ENCODE results near the gene YTHDF1.
A peak's percentile ranks its signal among the peaks of the same experiment; 100 is the strongest.

Gene YTHDF1

DNA sequence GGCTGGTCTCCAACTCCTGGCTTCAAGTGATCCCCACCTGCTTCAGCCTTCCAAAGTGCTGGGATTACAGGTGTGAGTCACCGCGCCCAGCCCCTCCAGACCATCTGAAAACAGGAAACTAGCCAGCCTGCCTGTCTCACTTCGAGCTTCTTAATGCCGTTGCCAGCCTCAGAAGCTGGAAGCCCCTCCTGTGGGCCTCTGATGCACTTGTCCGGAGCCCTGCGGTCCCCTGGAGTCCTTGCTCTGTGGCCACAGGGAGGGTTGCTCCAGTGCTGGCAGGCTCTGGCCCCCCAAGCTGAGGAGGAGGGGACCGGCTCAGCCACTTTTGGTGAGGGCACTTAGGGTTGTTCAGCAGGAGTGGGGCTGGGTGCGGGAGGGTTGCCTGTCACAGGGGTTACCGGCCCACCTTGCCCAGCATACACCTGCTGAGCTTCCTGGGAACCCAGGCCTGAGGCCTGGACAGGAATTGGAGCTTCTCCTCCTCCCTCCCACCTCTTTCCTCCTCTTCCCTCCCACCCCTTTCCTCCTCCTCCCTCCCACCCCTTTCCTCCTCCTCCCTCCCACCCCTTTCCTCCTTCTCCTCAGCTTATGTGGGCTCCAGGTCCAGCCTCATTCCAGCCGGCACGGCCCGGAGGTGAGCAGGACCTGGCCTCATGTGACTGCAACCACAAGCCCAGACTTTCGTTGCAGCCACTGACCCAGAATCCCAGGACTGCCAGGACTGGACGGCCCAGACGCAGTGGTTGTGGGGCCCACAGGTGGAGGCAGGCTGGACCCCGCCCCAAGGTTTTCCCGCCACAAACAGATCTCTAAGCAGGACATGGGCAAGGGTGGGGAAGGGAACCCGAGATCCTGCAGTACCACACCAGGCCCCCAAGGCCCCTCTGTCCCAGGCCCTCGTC, 10.4 kb upstream of the YTHDF1 start:
- TF ChIP-seq, protein P1, sequence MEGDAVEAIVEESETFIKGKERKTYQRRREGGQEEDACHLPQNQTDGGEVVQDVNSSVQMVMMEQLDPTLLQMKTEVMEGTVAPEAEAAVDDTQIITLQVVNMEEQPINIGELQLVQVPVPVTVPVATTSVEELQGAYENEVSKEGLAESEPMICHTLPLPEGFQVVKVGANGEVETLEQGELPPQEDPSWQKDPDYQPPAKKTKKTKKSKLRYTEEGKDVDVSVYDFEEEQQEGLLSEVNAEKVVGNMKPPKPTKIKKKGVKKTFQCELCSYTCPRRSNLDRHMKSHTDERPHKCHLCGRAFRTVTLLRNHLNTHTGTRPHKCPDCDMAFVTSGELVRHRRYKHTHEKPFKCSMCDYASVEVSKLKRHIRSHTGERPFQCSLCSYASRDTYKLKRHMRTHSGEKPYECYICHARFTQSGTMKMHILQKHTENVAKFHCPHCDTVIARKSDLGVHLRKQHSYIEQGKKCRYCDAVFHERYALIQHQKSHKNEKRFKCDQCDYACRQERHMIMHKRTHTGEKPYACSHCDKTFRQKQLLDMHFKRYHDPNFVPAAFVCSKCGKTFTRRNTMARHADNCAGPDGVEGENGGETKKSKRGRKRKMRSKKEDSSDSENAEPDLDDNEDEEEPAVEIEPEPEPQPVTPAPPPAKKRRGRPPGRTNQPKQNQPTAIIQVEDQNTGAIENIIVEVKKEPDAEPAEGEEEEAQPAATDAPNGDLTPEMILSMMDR (IDR thresholded peaks at IDR 0.05; ENCODE audit: poor library complexity, severe bottlenecking), result no peak
- Histone ChIP-seq H3K27me3 (ENCODE audit: insufficient read depth, poor library complexity, severe bottlenecking) (peaks cover 4% of the 10 kb centered on the region), H3K27ac (ENCODE audit: poor library complexity, severe bottlenecking) (peak overlapping the region; percentile 52), H3K4me1 (ENCODE audit: insufficient read depth, poor library complexity, severe bottlenecking) (peaks cover 18% of the 10 kb centered on the region), H3K9me3 (ENCODE audit: severe bottlenecking) (no peaks in the 10 kb centered on the region), H3K36me3 (ENCODE audit: low read depth) (no peaks in the 10 kb centered on the region), H3K4me3 (ENCODE audit: severe bottlenecking) (no peak overlapping the region)
- ATAC-seq (ENCODE audit: low read depth), result peak; percentile 42
- no peak for DNase-seq (ENCODE audit: low spot score)

DNA sequence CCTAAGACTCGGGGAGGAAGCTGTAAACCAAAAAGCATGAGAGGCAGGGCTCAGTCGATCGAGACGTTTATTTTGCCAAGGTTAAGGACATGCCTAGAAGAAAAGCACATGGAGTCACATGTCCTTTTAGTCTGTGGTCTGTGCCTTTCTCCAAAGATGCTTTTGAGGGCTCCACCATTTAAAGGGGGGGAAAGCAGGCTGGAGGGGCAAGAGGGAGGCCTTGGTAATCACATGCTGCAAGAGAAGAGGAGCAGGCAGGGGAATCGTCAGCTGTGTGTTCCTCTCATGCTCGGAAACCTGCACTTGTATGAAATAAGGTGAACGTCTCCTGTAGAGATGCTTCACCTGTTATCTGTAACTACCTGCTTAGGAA, 9.1 kb upstream of the YTHDF1 start:
- peak overlapping the region; percentile 52 for H3K27ac ChIP-seq (ENCODE audit: poor library complexity, severe bottlenecking)
- no peaks in the 10 kb centered on the region for H3K9me3 ChIP-seq (ENCODE audit: severe bottlenecking)
- TF ChIP-seq, protein P1 (IDR thresholded peaks at IDR 0.05; ENCODE audit: poor library complexity, severe bottlenecking), result no peak
- H3K27me3 ChIP-seq (ENCODE audit: insufficient read depth, poor library complexity, severe bottlenecking), result peaks cover 4% of the 10 kb centered on the region
- no peak; the same call in 2 of the 3 replicates for ATAC-seq (ENCODE audit: low read depth)
- no peak overlapping the region for H3K4me3 ChIP-seq (ENCODE audit: severe bottlenecking)
- no peaks in the 10 kb centered on the region for H3K36me3 ChIP-seq (ENCODE audit: low read depth)
- peaks cover 18% of the 10 kb centered on the region for H3K4me1 ChIP-seq (ENCODE audit: insufficient read depth, poor library complexity, severe bottlenecking)
- no peak for DNase-seq (ENCODE audit: low spot score)

DNA sequence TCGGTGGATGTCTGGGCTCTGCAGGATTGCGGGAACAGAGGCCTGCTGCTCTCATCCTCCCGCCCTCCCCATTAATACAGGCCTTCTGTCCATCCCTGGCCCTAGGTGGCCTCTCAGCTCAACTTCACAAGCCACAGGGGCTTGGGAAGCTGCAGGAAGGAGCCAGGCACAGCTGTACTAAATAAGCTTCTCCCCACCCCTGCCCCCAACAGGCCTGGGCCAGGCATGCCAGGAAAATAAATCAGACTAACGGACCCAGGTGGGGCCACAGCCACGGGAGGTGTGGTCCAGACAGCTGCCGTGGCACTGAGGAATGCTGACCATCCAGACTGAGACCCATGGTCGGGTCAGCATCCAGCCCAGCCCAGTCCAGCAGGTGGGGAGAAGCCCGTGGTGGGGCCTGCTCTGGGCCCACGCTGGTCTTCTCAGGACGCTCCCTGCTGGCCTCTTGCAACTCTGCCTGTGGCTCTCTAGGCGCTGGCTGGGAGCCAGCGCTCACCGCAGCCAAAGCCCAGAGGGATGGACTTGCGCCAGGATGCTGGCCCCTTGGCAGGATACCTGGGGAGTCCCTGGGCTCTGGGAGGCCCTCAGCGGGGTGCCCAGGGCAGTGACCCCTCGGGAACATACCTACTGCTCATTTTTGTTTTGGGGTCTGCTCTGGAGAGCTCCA, 8.6 kb upstream of the YTHDF1 start:
- ATAC-seq (ENCODE audit: low read depth) (peak; percentile 57), DNase-seq (ENCODE audit: low spot score) (no peak)
- TF ChIP-seq, protein P1 (IDR thresholded peaks at IDR 0.05; ENCODE audit: poor library complexity, severe bottlenecking), result peak; percentile 75
- H3K4me3 ChIP-seq (ENCODE audit: severe bottlenecking), result no peak overlapping the region
- no peaks in the 10 kb centered on the region for H3K9me3 ChIP-seq (ENCODE audit: severe bottlenecking)
- no peaks in the 10 kb centered on the region for H3K36me3 ChIP-seq (ENCODE audit: low read depth)
- H3K4me1 ChIP-seq (ENCODE audit: insufficient read depth, poor library complexity, severe bottlenecking), result peaks cover 18% of the 10 kb centered on the region
- H3K27me3 ChIP-seq (ENCODE audit: insufficient read depth, poor library complexity, severe bottlenecking), result peaks cover 4% of the 10 kb centered on the region
- peak overlapping the region; percentile 52 for H3K27ac ChIP-seq (ENCODE audit: poor library complexity, severe bottlenecking)

DNA sequence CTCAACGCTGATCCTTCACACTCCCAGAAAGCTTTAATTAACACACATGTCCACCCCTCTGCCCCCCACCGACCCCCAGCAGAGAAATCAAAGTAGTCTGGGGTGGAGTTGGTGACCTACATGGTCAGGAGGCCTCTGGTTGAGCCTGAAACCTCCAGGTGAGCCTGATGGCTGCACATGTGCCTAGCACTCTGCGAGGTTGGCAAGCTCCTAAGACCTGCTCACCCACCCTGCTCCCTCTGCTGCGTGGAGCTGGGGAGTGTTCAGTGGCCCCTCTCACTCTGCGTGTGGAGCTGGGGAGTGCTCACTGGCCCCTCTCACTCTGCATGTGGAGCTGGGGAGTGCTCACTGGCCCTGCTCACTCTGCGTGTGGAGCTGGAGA, 7.9 kb upstream of the YTHDF1 start:
- TF ChIP-seq, protein P1 (IDR thresholded peaks at IDR 0.05; ENCODE audit: poor library complexity, severe bottlenecking), result no peak
- H3K4me3 ChIP-seq (ENCODE audit: severe bottlenecking), result no peak overlapping the region
- peak overlapping the region; percentile 52 for H3K27ac ChIP-seq (ENCODE audit: poor library complexity, severe bottlenecking)

More for the DNA sequence above, 7.9 kb upstream of the YTHDF1 start:
- Histone ChIP-seq H3K27me3 (ENCODE audit: insufficient read depth, poor library complexity, severe bottlenecking) (peaks cover 4% of the 10 kb centered on the region), H3K9me3 (ENCODE audit: severe bottlenecking) (no peaks in the 10 kb centered on the region), H3K36me3 (ENCODE audit: low read depth) (no peaks in the 10 kb centered on the region), H3K4me1 (ENCODE audit: insufficient read depth, poor library complexity, severe bottlenecking) (peaks cover 18% of the 10 kb centered on the region)
- DNase-seq (ENCODE audit: low spot score) (no peak), ATAC-seq (ENCODE audit: low read depth) (no peak)

Measured in RWPE2 (cell line).